MCF 10A (cell line): ENCODE measurements around the gene G3BP1. TPM values are rescaled to one million over a fixed set of nuclear protein-coding genes. Genes with fewer than 3 reads are reported as not detected.

Experiments
- BruUV-seq: library from RNA; stranded (reverse); fragments of 400-500 nt; replicated peaks from 2 replicates; lab custom pipeline; 2021; lab: Mats Ljungman, UMichigan
- CTCF ChIA-PET: fragments of 300-600 bp; sonication (Branson Sonifier 250); formaldehyde crosslinking; extraction: SDS; loops from one replicate; lab custom pipeline; 2021; ENCODE audit warnings: antibody characterized with exemption, inconsistent platforms; lab: Yijun Ruan, JAX
- POLR2A ChIA-PET: fragments of 300-600, 350-650 bp; sonication (Branson Sonifier 250); formaldehyde crosslinking; extraction: SDS; loops from one replicate; lab custom pipeline; 2020; ENCODE audit warnings: antibody characterized with exemption, inconsistent platforms; lab: Yijun Ruan, JAX
- DNase-seq: peaks from one replicate; pipeline ENCODE4 v3.0.0-alpha.2; 2018; ENCODE audit not compliant: unreplicated experiment
- H3K27ac Mint-ChIP-seq: one replicate; pipeline ENCODE4 v1.8.0; 2022; ENCODE audit warnings: mild to moderate bottlenecking, low read depth, mixed read lengths; ENCODE audit not compliant: unreplicated experiment
- H3K27me3 Mint-ChIP-seq: one replicate; pipeline ENCODE4 v1.8.0; 2022; ENCODE audit warnings: mixed read lengths; ENCODE audit not compliant: insufficient read depth, unreplicated experiment
- H3K36me3 Mint-ChIP-seq: one replicate; pipeline ENCODE4 v1.8.0; 2022; ENCODE audit warnings: mild to moderate bottlenecking, moderate library complexity, mixed read lengths; ENCODE audit not compliant: insufficient read depth, unreplicated experiment
- H3K4me1 Mint-ChIP-seq: one replicate; pipeline ENCODE4 v1.8.0; 2022; ENCODE audit warnings: mixed read lengths; ENCODE audit not compliant: insufficient read depth, unreplicated experiment
- H3K4me3 Mint-ChIP-seq: one replicate; pipeline ENCODE4 v1.8.0; 2022; ENCODE audit warnings: mild to moderate bottlenecking, moderate library complexity, mixed read lengths; ENCODE audit not compliant: unreplicated experiment
- H3K9me3 Mint-ChIP-seq: one replicate; pipeline ENCODE4 v1.8.0; 2022; ENCODE audit warnings: mixed read lengths; ENCODE audit not compliant: unreplicated experiment
- intact Hi-C: fragments of 100-400 bp; cut with micrococcal nuclease; formaldehyde crosslinking; loops from 2 replicates; pipeline ENCODE4 v1.14.1; 2022
- total RNA-seq: library from RNA; stranded (reverse); gene quantifications from 2 replicates; pipeline ENCODE4 v1.2.3, GENCODE V29; 2022
- TF ChIP-seq, protein P1 (sequence below): fragments of 200-600 bp; IDR thresholded peaks from one replicate; pipeline ENCODE4 v1.8.0; 2022; ENCODE audit warnings: antibody characterized with exemption, mild to moderate bottlenecking; ENCODE audit not compliant: unreplicated experiment

The G3BP1 gene
- total RNA-seq, 1 experiment from 2014 or later, result 279 TPM

DNA sequence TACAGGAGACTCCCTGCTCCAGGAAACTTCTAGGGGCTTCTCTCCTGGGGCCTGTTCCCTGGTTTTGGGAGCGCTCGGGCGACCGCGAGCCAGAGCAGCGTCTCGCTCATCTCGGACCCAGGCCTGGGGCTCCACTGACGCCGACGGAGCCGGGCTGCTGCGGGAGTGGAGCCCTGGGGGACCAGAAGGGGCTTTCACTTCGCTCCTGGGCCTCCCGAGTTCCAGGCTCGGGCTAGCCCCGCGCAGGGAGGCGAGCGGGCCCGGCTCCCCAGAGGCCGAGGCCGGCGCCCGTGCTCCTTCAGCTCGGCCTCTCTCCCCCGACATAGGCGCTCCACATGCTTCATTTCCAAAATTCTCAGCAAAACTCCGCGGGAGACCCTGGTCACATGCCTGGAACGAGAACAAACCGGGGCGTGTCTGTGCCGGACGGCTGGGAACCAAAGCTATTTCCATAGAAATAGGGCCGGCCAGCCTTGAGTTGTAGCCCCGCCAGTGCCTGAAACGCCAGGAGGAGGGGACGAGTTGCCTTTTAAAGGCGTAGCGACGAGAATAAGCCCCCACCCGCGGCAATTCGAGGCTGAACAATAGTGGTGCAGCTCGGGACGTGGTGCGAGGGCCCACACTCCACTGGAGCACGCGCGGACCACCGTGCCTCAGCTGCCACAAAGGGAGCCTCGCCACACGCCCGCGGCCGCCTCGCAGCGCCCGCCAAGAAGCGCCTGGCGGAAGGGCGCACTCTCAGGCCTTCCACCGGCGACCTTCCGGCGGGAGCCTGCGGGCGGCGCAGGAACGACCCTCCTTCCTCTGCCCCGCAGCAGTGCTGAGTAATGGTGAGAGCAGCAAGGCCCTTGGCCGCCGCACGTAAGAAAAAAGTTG is 1.1 kb upstream of the G3BP1 start:
- peak; percentile 76 for DNase-seq
- TF ChIP-seq, protein P1, sequence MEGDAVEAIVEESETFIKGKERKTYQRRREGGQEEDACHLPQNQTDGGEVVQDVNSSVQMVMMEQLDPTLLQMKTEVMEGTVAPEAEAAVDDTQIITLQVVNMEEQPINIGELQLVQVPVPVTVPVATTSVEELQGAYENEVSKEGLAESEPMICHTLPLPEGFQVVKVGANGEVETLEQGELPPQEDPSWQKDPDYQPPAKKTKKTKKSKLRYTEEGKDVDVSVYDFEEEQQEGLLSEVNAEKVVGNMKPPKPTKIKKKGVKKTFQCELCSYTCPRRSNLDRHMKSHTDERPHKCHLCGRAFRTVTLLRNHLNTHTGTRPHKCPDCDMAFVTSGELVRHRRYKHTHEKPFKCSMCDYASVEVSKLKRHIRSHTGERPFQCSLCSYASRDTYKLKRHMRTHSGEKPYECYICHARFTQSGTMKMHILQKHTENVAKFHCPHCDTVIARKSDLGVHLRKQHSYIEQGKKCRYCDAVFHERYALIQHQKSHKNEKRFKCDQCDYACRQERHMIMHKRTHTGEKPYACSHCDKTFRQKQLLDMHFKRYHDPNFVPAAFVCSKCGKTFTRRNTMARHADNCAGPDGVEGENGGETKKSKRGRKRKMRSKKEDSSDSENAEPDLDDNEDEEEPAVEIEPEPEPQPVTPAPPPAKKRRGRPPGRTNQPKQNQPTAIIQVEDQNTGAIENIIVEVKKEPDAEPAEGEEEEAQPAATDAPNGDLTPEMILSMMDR, result no peak
- Mint-ChIP-seq H3K36me3 (peaks cover 8% of the 10 kb centered on the region), H3K4me1 (peaks cover 5% of the 10 kb centered on the region), H3K27me3 (no peaks in the 10 kb centered on the region), H3K27ac (no peak overlapping the region), H3K9me3 (no peaks in the 10 kb centered on the region), H3K4me3 (no peak overlapping the region)
- BruUV-seq, result TSS peak; percentile 76
- intact Hi-C loops, result loop anchor here (1.0 to 2.0 kb wide), 6 partner anchors 25 to 500 kb away; partner anchors contain the start of gene SLC36A1
- CTCF ChIA-PET, result interaction anchor here (0.5 to 5.5 kb wide), 35 partner anchors 11 to 1699 kb away, joined by 3 to 47 read pairs (median 4); partner anchors contain the start of gene ATOX1
- POLR2A ChIA-PET, result interaction anchor here (0.6 to 7.4 kb wide), 40 partner anchors 7 to 1831 kb away, joined by 3 to 162 read pairs (median 6); partner anchors contain the start of genes ATOX1, GM2A and SLC36A1

DNA sequence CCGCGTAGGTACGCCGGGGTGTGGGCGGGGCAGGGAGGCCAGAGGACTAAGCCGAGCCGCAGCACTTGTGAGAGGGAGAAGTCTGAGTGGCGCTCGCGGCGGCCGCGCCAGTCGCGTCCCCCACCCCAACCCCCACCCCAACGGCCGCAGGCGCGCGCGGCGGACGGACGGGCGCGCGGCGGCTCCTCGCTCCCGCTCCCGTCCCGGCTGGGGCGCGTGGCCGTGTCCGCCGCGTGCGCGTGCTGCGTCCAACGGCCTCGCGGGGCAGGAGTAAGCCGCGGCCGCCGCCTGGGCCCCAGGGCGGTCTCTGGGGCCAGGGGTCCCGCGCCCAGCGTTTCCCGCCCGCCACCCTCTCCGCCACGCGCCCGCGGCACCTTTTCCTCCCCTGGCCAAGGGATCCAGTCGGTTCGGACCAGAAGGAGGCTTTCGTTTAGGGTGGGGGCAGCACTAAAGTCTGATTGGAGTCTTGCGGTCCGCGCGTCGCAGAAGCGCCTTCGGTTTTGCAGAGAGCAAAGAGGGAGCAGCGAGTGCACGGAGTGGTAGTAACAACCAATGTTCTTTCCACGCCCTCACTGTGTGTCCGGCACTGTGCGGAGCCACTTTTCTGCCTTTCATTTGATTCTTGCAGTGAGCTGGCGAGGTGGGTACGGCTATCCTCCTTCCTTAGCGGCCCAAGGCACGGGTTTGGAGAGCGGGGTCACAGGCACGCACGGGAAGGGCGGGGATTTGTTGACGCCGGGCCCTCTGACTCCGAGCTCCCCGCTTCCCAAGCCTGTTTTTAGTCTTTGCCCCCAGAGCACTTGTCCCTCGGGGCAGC is 483 bp downstream of the G3BP1 start:
- H3K9me3 Mint-ChIP-seq, result no peaks in the 10 kb centered on the region
- BruUV-seq, result no TSS peak
- CTCF ChIA-PET, result interaction anchor here (0.5 to 5.5 kb wide), 21 partner anchors 9 to 733 kb away, joined by 3 to 47 read pairs (median 4); partner anchors contain the start of gene ATOX1
- DNase-seq, result peak; percentile 57
- H3K36me3 Mint-ChIP-seq, result peaks cover 24% of the 10 kb centered on the region
- H3K4me1 Mint-ChIP-seq, result peaks cover 19% of the 10 kb centered on the region
- H3K27ac Mint-ChIP-seq, result no peak overlapping the region
- H3K4me3 Mint-ChIP-seq, result no peak overlapping the region
- POLR2A ChIA-PET, result interaction anchor here (0.5 to 7.4 kb wide), 36 partner anchors 9 to 1701 kb away, joined by 3 to 162 read pairs (median 6); partner anchors contain the start of genes ATOX1, DCTN4, GM2A and RBM22
- TF ChIP-seq, protein P1, result no peak
- no peaks in the 10 kb centered on the region for H3K27me3 Mint-ChIP-seq
- intact Hi-C loops, result loop anchor here (2.0 kb wide), 1 partner anchor 371 kb away; no protein-coding TSS in a partner anchor

DNA sequence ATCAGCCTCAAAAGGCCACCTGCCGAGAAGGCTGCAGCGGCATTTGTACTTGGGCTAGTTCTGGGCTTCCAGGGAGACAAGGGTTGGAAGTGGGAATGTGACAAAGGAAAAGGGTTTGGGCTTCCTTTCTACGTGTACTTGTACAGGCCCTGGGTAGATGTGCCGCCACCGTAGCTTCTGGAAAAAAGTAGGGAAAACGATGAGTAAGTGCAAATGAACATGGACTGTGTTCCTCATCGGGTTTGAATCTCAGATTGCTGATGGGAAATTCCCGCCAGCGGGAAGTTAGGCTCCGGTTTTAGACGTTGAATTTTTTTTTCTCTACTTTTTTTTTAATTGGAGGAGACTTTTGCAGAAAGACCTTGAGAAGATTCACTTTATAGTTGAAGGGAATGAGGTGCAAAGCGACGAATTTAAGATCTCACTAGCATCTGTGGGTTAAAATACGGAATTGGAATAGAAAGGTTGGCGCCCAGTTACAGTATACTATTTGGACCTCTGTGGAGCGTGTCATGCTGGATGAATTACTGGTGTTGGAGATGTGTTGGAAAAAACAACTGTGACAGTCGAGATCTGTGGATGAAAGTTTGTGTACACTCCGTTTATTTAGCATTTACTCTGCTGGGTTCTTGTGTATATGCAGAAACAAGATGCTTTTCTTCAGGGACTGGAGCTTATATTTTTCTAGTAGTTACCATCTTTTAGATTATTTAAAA is 1.2 kb downstream of the G3BP1 start:
- peaks cover 26% of the 10 kb centered on the region for H3K4me1 Mint-ChIP-seq
- no peaks in the 10 kb centered on the region for H3K27me3 Mint-ChIP-seq
- intact Hi-C loops, result loop anchor here (2.0 kb wide), 1 partner anchor 370 kb away; no protein-coding TSS in a partner anchor
- H3K36me3 Mint-ChIP-seq, result peaks cover 32% of the 10 kb centered on the region
- H3K4me3 Mint-ChIP-seq, result no peak overlapping the region
- CTCF ChIA-PET, result interaction anchor here (0.6 to 5.5 kb wide), 19 partner anchors 8 to 732 kb away, joined by 3 to 47 read pairs (median 4); partner anchors contain the start of gene ATOX1
- H3K9me3 Mint-ChIP-seq, result no peaks in the 10 kb centered on the region
- no peak overlapping the region for H3K27ac Mint-ChIP-seq
- POLR2A ChIA-PET, result interaction anchor here (0.6 to 7.4 kb wide), 31 partner anchors 9 to 1072 kb away, joined by 3 to 162 read pairs (median 6); partner anchors contain the start of genes ATOX1, DCTN4, GM2A and RBM22
- BruUV-seq, result TSS peak; percentile 45
- TF ChIP-seq, protein P1, result no peak
- DNase-seq, result no peak
